ENCODE measurements around the gene TMEM175.

- TF ChIP-seq, protein P1, sequence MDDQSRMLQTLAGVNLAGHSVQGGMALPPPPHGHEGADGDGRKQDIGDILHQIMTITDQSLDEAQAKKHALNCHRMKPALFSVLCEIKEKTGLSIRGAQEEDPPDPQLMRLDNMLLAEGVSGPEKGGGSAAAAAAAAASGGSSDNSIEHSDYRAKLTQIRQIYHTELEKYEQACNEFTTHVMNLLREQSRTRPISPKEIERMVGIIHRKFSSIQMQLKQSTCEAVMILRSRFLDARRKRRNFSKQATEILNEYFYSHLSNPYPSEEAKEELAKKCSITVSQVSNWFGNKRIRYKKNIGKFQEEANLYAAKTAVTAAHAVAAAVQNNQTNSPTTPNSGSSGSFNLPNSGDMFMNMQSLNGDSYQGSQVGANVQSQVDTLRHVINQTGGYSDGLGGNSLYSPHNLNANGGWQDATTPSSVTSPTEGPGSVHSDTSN (IDR thresholded peaks at IDR 0.05) = no peak
- TF ChIP-seq, protein P2, sequence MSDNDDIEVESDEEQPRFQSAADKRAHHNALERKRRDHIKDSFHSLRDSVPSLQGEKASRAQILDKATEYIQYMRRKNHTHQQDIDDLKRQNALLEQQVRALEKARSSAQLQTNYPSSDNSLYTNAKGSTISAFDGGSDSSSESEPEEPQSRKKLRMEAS (IDR thresholded peaks at IDR 0.05; ENCODE audit: low read depth) = no peak
- TF ChIP-seq CTCF (IDR thresholded peaks at IDR 0.05) (no peak), YY1 (IDR thresholded peaks at IDR 0.05; ENCODE audit: low read depth) (no peak), RAD21 (IDR thresholded peaks at IDR 0.05; ENCODE audit: low read length) (no peak), MXI1 (IDR thresholded peaks at IDR 0.05; ENCODE audit: low read depth, low read length) (no peak), REST (IDR thresholded peaks at IDR 0.05; ENCODE audit: low read depth, low read length) (no peak), RCOR1 (IDR thresholded peaks at IDR 0.05; ENCODE audit: low read length) (no peak), POLR2AphosphoS5 (IDR thresholded peaks at IDR 0.05; ENCODE audit: low read depth, low read length) (no peak), EP300 (IDR thresholded peaks at IDR 0.05; ENCODE audit: borderline replicate concordance in 1 of 2, low read depth in 1 of 2, low read length in 1 of 2) (no peak), CHD2 (IDR thresholded peaks at IDR 0.05; ENCODE audit: low read length, partially characterized antibody) (no peak)
- TF ChIP-seq, protein P3, sequence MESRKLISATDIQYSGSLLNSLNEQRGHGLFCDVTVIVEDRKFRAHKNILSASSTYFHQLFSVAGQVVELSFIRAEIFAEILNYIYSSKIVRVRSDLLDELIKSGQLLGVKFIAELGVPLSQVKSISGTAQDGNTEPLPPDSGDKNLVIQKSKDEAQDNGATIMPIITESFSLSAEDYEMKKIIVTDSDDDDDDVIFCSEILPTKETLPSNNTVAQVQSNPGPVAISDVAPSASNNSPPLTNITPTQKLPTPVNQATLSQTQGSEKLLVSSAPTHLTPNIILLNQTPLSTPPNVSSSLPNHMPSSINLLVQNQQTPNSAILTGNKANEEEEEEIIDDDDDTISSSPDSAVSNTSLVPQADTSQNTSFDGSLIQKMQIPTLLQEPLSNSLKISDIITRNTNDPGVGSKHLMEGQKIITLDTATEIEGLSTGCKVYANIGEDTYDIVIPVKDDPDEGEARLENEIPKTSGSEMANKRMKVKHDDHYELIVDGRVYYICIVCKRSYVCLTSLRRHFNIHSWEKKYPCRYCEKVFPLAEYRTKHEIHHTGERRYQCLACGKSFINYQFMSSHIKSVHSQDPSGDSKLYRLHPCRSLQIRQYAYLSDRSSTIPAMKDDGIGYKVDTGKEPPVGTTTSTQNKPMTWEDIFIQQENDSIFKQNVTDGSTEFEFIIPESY (IDR thresholded peaks at IDR 0.05; ENCODE audit: borderline replicate concordance, low read depth) = no peak
- TF ChIP-seq, protein P4, sequence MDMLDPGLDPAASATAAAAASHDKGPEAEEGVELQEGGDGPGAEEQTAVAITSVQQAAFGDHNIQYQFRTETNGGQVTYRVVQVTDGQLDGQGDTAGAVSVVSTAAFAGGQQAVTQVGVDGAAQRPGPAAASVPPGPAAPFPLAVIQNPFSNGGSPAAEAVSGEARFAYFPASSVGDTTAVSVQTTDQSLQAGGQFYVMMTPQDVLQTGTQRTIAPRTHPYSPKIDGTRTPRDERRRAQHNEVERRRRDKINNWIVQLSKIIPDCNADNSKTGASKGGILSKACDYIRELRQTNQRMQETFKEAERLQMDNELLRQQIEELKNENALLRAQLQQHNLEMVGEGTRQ (IDR thresholded peaks at IDR 0.05; ENCODE audit: borderline replicate concordance, low read depth, low read length) = no peak
Measured at GRCh38 chr4:949656-950055, 17.4 kb downstream of the TMEM175 start.

Measured in SK-N-SH (cell line).